Neural crest cell (in vitro differentiated cells): Measurements from ENCODE around the gene PCNX2. TPM values are rescaled to one million over a fixed set of nuclear protein-coding genes. Genes with fewer than 3 reads are reported as not detected.
"Not testable (repeated sequence)": the region's sequence is repeated elsewhere in the genome, so short reads cannot be mapped to it uniquely, and the experiment has no call there.

Source experiments
- DNase-seq: peaks from one replicate; pipeline ENCODE4 v3.0.0; 2021; ENCODE audit warnings: low read depth, mixed read lengths, low spot score
- H3K27ac Mint-ChIP-seq: one replicate; pipeline ENCODE4 v1.8.0; 2021; ENCODE audit warnings: mild to moderate bottlenecking, mixed read lengths; ENCODE audit not compliant: unreplicated experiment
- H3K27me3 Mint-ChIP-seq: 2 replicates; pipeline ENCODE4 v1.8.0; 2021; ENCODE audit warnings: low read depth, mild to moderate bottlenecking, mixed read lengths
- H3K36me3 Mint-ChIP-seq: 2 replicates; pipeline ENCODE4 v1.8.0; 2021; ENCODE audit warnings: low read depth, mild to moderate bottlenecking, mixed read lengths
- H3K4me1 Mint-ChIP-seq: 2 replicates; pipeline ENCODE4 v1.8.0; 2021; ENCODE audit warnings: mixed read lengths
- H3K4me3 Mint-ChIP-seq: one replicate; pipeline ENCODE4 v1.8.0; 2021; ENCODE audit warnings: mild to moderate bottlenecking, mixed read lengths
- H3K9me3 Mint-ChIP-seq: 2 replicates; pipeline ENCODE4 v1.8.0; 2021; ENCODE audit warnings: mixed read lengths
- CTCF ChIP-seq: fragments of 200-600 bp; sonication (generic); conservative IDR thresholded peaks from 2 replicates; pipeline ENCODE4 v1.5.0; 2021; ENCODE audit warnings: antibody characterized with exemption, mild to moderate bottlenecking
- total RNA-seq: library from RNA; stranded (reverse); gene quantifications from 2 replicates; pipeline ENCODE4 v1.2.1, GENCODE V29; 2021

PCNX2 gene
- total RNA-seq, 1 donor from 2014 or later = 13.6 TPM

- no peaks in the 10 kb centered on the region for H3K36me3 Mint-ChIP-seq
- no peak for TF ChIP-seq CTCF
- peak overlapping the region; percentile 68 for H3K27ac Mint-ChIP-seq
- H3K27me3 Mint-ChIP-seq = no peaks in the 10 kb centered on the region
- DNase-seq = no peak
- H3K4me1 Mint-ChIP-seq = peaks cover 29% of the 10 kb centered on the region
- no peaks in the 10 kb centered on the region for H3K9me3 Mint-ChIP-seq
- H3K4me3 Mint-ChIP-seq = no peak overlapping the region
These were observed 208.3 kb downstream of the PCNX2 start for GRCh38 chr1:233086961-233087881.

DNA sequence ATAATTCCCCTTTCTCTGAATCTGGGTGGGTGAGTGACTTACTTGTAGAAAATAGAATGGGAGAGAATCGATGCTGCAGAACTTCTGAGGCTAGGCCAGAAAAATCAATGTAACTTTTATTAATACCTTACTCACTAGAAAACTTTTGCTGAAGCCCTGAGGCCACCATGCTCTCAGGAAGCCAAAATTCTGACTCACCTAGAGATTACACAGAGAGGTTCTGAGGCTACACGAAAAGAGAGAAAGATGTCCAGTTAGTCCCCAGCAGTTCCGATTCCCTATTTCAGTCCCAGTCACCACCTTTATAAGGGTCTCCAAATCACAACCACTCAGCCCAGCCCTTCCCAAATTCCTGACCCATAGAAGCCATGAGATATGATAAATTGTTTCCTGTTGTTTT lies 210.0 kb downstream of the PCNX2 start:
- no peak for TF ChIP-seq CTCF
- Mint-ChIP-seq H3K4me1 (peaks cover 32% of the 10 kb centered on the region), H3K27me3 (no peaks in the 10 kb centered on the region), H3K4me3 (no peak overlapping the region), H3K27ac (no peak overlapping the region), H3K9me3 (no peaks in the 10 kb centered on the region), H3K36me3 (no peaks in the 10 kb centered on the region)
- DNase-seq = no peak

- H3K9me3 Mint-ChIP-seq = no peaks in the 10 kb centered on the region
- no peaks in the 10 kb centered on the region for H3K27me3 Mint-ChIP-seq
- H3K36me3 Mint-ChIP-seq = no peaks in the 10 kb centered on the region
- H3K4me3 Mint-ChIP-seq = no peak overlapping the region
- peaks cover 44% of the 10 kb centered on the region for H3K4me1 Mint-ChIP-seq
- no peak for DNase-seq
- no peak for TF ChIP-seq CTCF
- H3K27ac Mint-ChIP-seq = no peak overlapping the region
These were observed 212.6 kb downstream of the PCNX2 start for GRCh38 chr1:233082778-233083550.

DNA sequence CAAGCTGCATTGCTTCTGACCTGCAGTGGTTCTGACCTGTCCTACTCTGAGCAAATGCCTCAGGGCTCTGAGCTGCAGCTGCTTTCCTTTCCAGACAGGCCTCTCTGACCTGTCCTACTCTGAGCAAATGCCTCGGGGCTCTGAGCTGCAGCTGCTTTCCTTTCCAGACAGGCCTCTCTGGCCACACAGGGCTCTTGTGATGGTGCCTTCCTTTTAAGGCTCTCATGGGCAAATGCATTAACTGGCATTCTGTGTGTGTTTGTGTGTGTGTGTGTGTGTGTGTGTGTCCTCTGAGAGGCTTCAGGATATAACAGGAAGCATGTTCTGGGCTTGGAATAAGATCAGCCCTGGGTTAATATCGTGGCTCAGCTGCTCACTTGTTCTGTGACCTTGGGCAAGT lies 213.8 kb downstream of the PCNX2 start:
- TF ChIP-seq CTCF = no peak
- Mint-ChIP-seq H3K36me3 (no peaks in the 10 kb centered on the region), H3K4me1 (peaks cover 31% of the 10 kb centered on the region), H3K27ac (peak overlapping the region; percentile 5), H3K9me3 (no peaks in the 10 kb centered on the region), H3K27me3 (no peaks in the 10 kb centered on the region), H3K4me3 (no peak overlapping the region)
- DNase-seq = peak; percentile 21

DNA sequence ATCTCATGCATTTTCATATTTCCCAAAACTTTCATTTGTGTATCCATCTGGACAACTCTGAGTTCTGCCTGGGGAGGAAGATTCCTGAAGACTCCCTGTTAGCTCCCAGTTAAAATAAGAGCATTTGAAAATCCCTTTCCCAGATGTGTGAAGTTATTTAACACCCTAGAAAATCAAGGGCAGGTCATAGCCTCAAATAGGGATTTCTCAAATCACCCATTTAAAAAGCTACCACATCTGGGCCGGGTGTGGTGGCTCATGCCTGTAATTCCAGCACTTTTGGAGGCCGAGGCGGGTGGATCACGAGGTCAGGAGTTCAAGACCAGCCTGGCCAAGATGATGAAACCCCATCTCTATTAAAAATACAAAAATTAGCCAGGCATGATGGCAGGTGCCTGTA lies 214.7 kb downstream of the PCNX2 start:
- not testable (repeated sequence) for H3K9me3 Mint-ChIP-seq, DNase-seq, H3K27ac Mint-ChIP-seq, H3K27me3 Mint-ChIP-seq, H3K36me3 Mint-ChIP-seq, H3K4me3 Mint-ChIP-seq
- peaks cover 35% of the 10 kb centered on the region for H3K4me1 Mint-ChIP-seq

- TF ChIP-seq CTCF = no peak
- no peak for DNase-seq
- Mint-ChIP-seq H3K4me3 (no peak overlapping the region), H3K4me1 (peaks cover 40% of the 10 kb centered on the region), H3K36me3 (no peaks in the 10 kb centered on the region), H3K27ac (no peak overlapping the region), H3K9me3 (no peaks in the 10 kb centered on the region), H3K27me3 (no peaks in the 10 kb centered on the region)
These were observed 215.2 kb downstream of the PCNX2 start for GRCh38 chr1:233080286-233080685.
